Measurements from ENCODE around the gene DLK2.
"Not testable (repeated sequence)": the region's sequence is repeated elsewhere in the genome, so short reads cannot be mapped to it uniquely, and the experiment has no call there.

Gene DLK2, protein sequence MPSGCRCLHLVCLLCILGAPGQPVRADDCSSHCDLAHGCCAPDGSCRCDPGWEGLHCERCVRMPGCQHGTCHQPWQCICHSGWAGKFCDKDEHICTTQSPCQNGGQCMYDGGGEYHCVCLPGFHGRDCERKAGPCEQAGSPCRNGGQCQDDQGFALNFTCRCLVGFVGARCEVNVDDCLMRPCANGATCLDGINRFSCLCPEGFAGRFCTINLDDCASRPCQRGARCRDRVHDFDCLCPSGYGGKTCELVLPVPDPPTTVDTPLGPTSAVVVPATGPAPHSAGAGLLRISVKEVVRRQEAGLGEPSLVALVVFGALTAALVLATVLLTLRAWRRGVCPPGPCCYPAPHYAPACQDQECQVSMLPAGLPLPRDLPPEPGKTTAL

DNA sequence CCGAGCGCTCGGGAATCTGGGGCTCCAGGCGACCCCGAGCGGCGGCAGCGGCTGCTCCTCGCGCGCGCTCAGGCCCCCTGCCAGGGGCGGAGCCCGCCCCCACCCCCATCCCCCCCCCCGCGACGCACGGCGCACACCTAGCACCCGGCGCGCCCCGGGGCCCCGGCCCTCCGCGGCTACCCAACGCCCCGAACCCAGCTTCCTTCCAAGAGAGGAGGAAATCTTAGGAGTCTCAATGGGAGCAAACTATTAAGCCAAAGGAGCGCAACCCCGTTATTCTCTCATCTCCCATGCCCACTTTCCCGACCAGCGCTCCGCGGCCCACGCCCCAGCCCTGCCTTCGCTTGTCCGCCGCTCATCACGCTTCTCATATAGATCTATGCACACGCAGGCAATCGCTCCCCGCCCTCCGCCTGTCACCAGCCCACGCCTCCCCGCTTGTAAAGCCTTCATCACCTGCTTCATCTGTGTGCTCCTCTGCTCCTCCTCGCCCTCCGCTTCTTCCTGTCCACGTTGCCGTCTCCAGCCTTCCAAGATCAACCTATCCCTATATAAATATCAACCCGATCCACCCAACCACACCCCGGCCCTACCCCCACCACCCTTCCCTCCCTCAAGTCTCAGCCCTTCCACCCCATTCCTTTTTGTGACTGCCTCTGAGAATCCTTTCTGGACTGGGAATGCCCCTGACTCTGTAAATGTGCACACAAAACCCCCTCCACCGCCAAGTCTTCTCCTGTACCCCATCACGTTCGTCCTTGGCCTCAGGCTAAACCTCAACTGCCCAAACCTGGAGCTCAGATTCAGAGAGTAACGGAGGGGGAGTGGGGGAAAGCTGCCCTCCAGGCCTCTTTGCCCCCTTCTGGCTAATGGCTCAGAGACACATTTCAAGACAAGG is at the start of gene DLK2:
Gene DLK2 (minus strand): TSS at position 18 of the 898 bp plus-strand sequence. CDS start 723 bp downstream, outside the sequence.
- peak; percentile 11 for DNase-seq

GRCh38 chr6:43503443-43503842 is 48.1 kb upstream of the DLK2 start:
- no peak for DNase-seq

DNA sequence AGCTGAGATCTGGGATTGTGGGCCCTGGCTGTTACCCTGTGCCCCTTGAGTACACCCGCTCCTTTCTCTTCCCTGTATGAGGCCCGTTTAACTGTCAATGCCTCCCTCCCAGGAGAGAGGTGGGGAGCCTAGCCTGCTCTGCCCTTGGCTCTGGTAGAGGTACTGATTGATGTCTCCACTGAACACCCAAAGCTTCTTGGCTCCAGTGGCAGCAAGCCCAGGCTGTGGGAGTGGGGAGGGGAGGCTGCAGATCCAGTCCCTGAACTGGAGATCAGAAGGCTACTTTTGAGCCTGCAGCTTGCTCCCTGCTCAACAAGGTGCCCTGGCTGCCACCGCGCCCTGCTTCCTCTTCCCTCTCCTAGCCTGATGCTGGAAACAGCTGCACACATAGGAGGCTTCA is 47.3 kb upstream of the DLK2 start:
- no peak for DNase-seq

DNA sequence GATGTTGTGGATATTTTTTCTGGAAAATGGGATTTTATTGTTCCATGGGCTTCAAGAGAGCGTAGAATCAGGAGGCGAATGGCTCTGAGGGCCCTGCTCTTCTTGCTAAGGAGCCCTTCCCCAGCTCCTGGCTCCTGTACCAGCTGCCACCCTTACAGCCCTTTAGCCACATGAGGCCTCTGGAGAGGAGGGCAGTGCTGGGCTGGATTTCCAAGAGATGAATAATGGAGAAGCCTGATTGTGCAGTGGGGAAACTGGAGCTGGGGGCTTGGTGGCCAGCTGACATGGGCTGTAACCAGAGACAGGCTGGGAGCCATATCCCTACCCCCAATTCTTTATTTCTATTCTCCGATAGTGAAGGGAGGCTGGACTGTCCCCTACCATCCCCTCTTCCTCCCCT is 45.6 kb upstream of the DLK2 start:
- DNase-seq = no peak

- no peak for DNase-seq
Observed at GRCh38 chr6:43499028-43499815, 43.9 kb upstream of the DLK2 start.

DNA sequence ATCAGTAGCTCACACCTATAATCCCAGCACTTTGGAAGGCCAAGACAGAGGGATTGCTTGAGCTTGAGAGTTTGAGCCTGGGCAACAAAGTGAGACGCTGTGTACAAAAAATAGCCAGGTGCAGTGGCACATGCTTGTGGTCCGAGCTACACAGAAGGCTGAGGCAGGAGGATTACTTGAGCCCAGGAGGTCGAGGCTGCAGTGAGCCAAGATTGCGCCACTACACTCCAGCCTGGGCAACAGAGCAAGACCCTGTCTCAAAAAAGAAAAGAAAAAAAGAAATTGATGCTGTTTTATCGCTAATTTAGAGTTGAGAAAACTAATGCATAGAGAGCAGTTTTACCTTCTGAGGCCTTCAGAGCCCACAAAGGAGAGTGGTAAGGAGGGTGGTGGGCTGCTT is 42.9 kb upstream of the DLK2 start:
- DNase-seq = not testable (repeated sequence)

- no peak for DNase-seq
Observed at GRCh38 chr6:43497689-43498088, 42.3 kb upstream of the DLK2 start.

GRCh38 chr6:43497129-43497396 is 41.7 kb upstream of the DLK2 start:
- DNase-seq = no peak

DNA sequence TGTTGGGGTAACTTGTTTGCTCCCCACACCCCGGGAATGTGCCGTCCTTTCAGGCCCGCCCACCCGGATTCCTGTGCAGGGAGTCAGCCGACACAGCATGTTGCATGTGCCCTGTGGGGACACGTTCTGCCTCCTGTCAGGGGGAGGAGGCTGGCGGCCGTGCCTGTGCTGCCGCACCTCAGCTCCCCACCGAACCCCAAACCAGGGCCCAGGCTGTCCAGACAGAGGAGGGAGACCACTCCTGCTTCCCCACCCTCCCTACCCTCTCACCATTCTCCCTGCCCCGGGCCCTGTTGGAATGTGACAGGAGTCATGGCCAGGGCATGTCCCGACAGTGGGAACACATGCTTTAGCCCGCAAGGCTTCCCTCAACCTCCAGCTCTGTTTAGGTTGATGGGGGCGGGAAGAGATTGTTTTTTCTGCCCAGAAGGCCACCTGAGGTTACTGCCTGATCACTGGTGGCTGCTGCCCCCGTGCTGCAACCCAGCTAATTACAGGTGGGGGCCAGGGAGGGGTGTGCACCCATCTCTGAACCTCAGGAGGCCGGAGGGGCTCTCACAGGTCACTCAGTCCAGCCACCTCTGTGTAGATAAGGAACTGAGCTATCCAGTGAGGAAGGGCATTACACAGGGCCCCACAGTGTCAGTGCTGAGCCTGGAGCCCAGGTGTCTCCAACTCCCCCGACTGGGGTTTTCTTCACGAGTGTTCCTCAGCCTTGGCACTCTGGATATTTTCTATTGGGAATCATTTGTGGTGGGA is 41.2 kb upstream of the DLK2 start:
- peak; percentile 47 for DNase-seq

DNA sequence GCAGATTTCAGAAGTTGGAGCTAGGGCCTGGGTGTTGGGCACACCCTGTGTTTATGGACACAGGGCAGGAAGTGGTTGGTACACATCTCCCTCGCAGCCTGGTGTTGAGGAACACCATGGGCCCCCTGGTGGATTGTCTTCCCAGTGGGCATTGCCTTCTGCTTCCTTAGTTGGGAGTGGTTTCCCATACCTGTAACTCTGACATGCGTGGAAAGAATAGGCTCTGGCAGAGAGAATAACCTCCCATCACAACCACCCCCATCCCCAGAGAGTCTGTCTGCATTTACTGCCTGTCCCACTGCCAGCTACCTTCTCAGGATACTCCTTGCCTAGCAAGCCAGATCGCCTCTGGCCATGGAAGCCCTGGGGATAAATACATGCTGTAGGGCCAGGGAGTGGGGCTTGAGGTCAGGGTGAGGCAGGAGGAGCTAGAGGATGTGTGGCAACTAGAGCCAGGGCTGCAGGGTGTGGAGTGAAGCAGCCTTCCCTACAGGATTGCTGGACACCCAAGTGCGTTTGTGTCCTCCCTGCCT is 40.1 kb upstream of the DLK2 start:
- no peak for DNase-seq

GRCh38 chr6:43494766-43495165 is 39.4 kb upstream of the DLK2 start:
- DNase-seq = no peak

- DNase-seq = no peak
Observed at GRCh38 chr6:43494321-43494720, 39.0 kb upstream of the DLK2 start.

GRCh38 chr6:43493833-43494232 is 38.5 kb upstream of the DLK2 start:
- DNase-seq = no peak

DNA sequence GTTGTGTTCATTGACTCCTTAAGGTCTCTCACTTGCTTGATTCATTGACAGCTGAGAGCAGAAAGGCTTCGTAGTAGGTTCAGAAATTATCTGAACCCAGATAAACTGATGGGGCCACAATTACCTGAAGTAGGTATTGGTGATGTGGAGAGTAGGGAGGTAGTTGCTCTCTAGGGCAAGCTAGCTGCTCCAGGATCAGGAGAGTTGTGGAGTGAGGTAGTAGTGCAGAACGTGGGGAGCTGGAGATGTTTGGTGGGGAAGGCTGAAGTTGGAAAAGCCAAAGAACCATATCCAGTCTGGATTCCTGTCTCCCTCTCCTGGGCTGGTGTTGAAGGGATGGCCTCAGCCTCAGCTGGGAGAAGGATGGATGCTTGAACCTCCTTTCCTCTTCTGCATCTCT is 37.9 kb upstream of the DLK2 start:
- no peak for DNase-seq

DNA sequence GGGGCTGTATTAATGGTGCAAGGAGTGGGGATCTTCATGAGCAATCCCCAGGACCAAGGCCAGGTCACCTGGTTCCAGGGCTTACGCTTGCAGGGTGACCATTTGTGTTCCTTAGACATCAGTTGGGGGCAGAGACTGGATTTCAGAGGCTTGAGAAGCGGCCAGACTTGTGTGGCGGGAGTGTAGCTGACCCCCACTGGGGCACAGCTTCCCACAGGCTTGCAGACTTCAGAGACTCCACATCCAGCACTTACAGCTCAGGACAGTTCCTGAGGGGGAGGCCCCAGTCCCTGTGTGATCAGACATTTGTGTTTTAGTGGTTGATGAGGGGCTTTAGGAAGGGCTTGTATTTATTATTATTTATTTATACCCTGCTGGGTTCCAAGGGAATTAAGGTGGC is 37.3 kb upstream of the DLK2 start:
- peak; percentile 34 for DNase-seq

GRCh38 chr6:43491750-43492661 is 36.7 kb upstream of the DLK2 start:
- DNase-seq = peak; percentile 74

- no peak for DNase-seq
Observed at GRCh38 chr6:43490523-43490939, 35.2 kb upstream of the DLK2 start.

- DNase-seq = no peak
Observed at GRCh38 chr6:43489277-43490072, 34.1 kb upstream of the DLK2 start.

DNA sequence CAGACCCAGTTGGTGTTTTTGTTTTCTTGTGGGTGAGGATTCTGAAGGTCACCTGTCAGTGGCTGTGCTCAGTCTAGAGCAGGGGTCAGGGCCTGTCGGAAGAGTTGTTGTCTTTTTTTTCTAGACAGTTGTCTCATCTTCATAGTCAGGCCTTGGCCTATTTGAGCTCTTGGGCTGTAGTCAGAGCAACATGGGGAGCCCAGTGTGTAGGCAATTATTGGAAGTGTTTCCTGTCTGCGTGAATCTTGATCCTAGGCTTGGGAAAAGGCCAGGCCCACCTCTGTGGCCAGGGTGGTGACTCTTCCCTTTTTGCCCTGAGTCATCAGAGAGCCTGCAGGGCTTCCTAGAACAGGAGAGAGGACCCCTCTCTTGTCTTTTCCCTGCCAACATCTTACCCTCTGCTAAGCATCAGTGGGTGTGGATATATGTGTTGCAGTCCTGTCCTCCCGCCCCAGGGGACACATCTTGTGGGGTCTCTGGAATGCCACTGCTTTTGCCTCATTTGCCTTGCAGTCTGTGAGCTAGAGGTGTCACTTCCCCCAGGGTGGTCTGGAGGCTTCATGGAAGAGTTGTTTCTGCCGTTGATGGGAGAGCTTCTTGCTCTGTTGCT is 33.4 kb upstream of the DLK2 start:
- peak; percentile 44 for DNase-seq
